RWPE1 (cell line): Measurements from ENCODE around the gene SUPT3H.

Experiments
- CTCF ChIA-PET: fragments of 350-600 bp; sonication (Branson Sonifier 250); formaldehyde crosslinking; extraction: SDS; loops from one replicate; lab custom pipeline; 2021; lab: Yijun Ruan, JAX
- POLR2A ChIA-PET: fragments of 400-600 bp; formaldehyde crosslinking; extraction: SDS; loops from one replicate; lab custom pipeline; 2020; ENCODE audit warnings: antibody characterized with exemption; ENCODE audit not compliant: low non-redundant PET; lab: Yijun Ruan, JAX
- DNase-seq: peaks from one replicate; pipeline ENCODE4 v3.0.0; 2012; ENCODE audit warnings: low spot score
- H3K27ac ChIP-seq: fragments of 450-650 bp; 2 replicates; pipeline ENCODE4 v1.5.1; 2017
- CTCF ChIP-seq: fragments of 450-650 bp; conservative IDR thresholded peaks from 2 replicates; pipeline ENCODE4 v1.5.1; 2017; ENCODE audit warnings: low read depth, mild to moderate bottlenecking

The SUPT3H gene

GRCh38 chr6:44949596-44950201 lies 428.0 kb downstream of the SUPT3H start:
- no peak for TF ChIP-seq CTCF
- no peak overlapping the region for H3K27ac ChIP-seq
- DNase-seq = no peak
- ChIA-PET CTCF (no interaction called here), POLR2A (no interaction called here)

GRCh38 chr6:44943541-44943940 lies 434.2 kb downstream of the SUPT3H start:
- CTCF ChIA-PET = no interaction called here
- no peak for TF ChIP-seq CTCF
- POLR2A ChIA-PET = no interaction called here
- DNase-seq = no peak
- no peak overlapping the region for H3K27ac ChIP-seq

GRCh38 chr6:44942798-44943197 lies 434.9 kb downstream of the SUPT3H start:
- TF ChIP-seq CTCF = no peak
- H3K27ac ChIP-seq = no peak overlapping the region
- no peak for DNase-seq
- ChIA-PET CTCF (no interaction called here), POLR2A (no interaction called here)

GRCh38 chr6:44942201-44942600 lies 435.5 kb downstream of the SUPT3H start:
- ChIA-PET CTCF (no interaction called here), POLR2A (no interaction called here)
- TF ChIP-seq CTCF = no peak
- DNase-seq = peak; percentile 42
- no peak overlapping the region for H3K27ac ChIP-seq

GRCh38 chr6:44940367-44940766 lies 437.4 kb downstream of the SUPT3H start:
- CTCF ChIA-PET = no interaction called here
- no peak overlapping the region for H3K27ac ChIP-seq
- POLR2A ChIA-PET = no interaction called here
- no peak for DNase-seq
- TF ChIP-seq CTCF = no peak

GRCh38 chr6:44935693-44936300 lies 441.9 kb downstream of the SUPT3H start:
- POLR2A ChIA-PET = no interaction called here
- TF ChIP-seq CTCF = no peak

More at GRCh38 chr6:44935693-44936300, 441.9 kb downstream of the SUPT3H start:
- no peak for DNase-seq
- H3K27ac ChIP-seq = no peak overlapping the region
- CTCF ChIA-PET = interaction anchor here (0.7 kb wide), 1 partner anchor 56 kb away, joined by 3 read pairs; no protein-coding TSS in a partner anchor
